Mucosa of rectum (tissue), 2 donors: ENCODE results near the gene EHBP1L1.
A peak's percentile ranks its signal among the peaks of the same experiment; 100 is the strongest.
"Not testable (repeated sequence)": the region's sequence is repeated elsewhere in the genome, so short reads cannot be mapped to it uniquely, and the experiment has no call there.

Experiments used
- H3K27ac ChIP-seq, 2 donors: one replicate each; pipeline ENCODE4 v1.7.0; 2013; ENCODE audit warnings: inconsistent platforms in 2 of 2, low read depth in 2 of 2, low read length in 2 of 2
- H3K27me3 ChIP-seq, 2 donors: one replicate each; pipeline ENCODE4 v1.7.0; 2013; ENCODE audit warnings: low read length in 2 of 2; ENCODE audit not compliant: control insufficient read depth in 2 of 2, insufficient read depth in 2 of 2
- H3K36me3 ChIP-seq, 2 donors: one replicate each; pipeline ENCODE4 v1.7.0; 2013; ENCODE audit warnings: low read length in 2 of 2; ENCODE audit not compliant: control insufficient read depth in 2 of 2, insufficient read depth in 2 of 2
- H3K4me1 ChIP-seq, 2 donors: one replicate each; pipeline ENCODE4 v1.7.0; 2013; ENCODE audit warnings: low read length in 2 of 2, mild to moderate bottlenecking in 1 of 2; ENCODE audit not compliant: control insufficient read depth in 2 of 2, insufficient read depth in 2 of 2
- H3K4me3 ChIP-seq, 2 donors: one replicate each; pipeline ENCODE4 v1.7.0; 2013; ENCODE audit warnings: low read length in 2 of 2
- H3K9ac ChIP-seq, 2 donors: one replicate each; pipeline ENCODE4 v1.7.0; 2013; ENCODE audit warnings: low read length in 2 of 2, low read depth in 1 of 2, mild to moderate bottlenecking in 1 of 2
- H3K9me3 ChIP-seq, 2 donors: one replicate each; pipeline ENCODE4 v1.7.0; 2013; ENCODE audit warnings: low read length in 2 of 2; ENCODE audit not compliant: control insufficient read depth in 2 of 2
- donor health status: healthy.
- donor health status: Normal muscosa, but diverticular disease.

Gene EHBP1L1

GRCh38 chr11:65562020-65562419 is 13.8 kb upstream of the EHBP1L1 start:
- Histone ChIP-seq H3K9ac (no peak overlapping the region), H3K27me3 (no peaks in the 10 kb centered on the region), H3K4me1 (peaks cover 18 to 22% of the 10 kb centered on the region in 2 donors)

GRCh38 chr11:65562788-65563187 is 13.1 kb upstream of the EHBP1L1 start:
- Histone ChIP-seq H3K4me1 (peaks cover 16 to 23% of the 10 kb centered on the region in 2 donors), H3K4me3 (no peak overlapping the region), H3K9ac (no peak overlapping the region), H3K9me3 (no peaks in the 10 kb centered on the region), H3K27me3 (no peaks in the 10 kb centered on the region), H3K36me3 (no peaks in the 10 kb centered on the region), H3K27ac (no peak overlapping the region)

More at GRCh38 chr11:65562020-65562419, 13.8 kb upstream of the EHBP1L1 start:
- H3K27ac ChIP-seq = no peak overlapping the region
- H3K9me3 ChIP-seq = no peaks in the 10 kb centered on the region
- H3K4me3 ChIP-seq = no peak overlapping the region
- H3K36me3 ChIP-seq = no peaks in the 10 kb centered on the region

GRCh38 chr11:65563601-65564000 is 12.3 kb upstream of the EHBP1L1 start:
- Histone ChIP-seq H3K4me3 (no peak overlapping the region), H3K4me1 (peaks cover 17 to 27% of the 10 kb centered on the region in 2 donors), H3K9me3 (no peaks in the 10 kb centered on the region), H3K9ac (no peak overlapping the region), H3K36me3 (peaks cover 0 to 3% of the 10 kb centered on the region in 2 donors), H3K27ac (no peak overlapping the region), H3K27me3 (no peaks in the 10 kb centered on the region)

GRCh38 chr11:65564879-65565559 is 10.8 kb upstream of the EHBP1L1 start:
- Histone ChIP-seq H3K27ac (peak overlapping the region in 1 of 2 donors; percentile 32), H3K4me1 (peaks cover 20 to 26% of the 10 kb centered on the region in 2 donors)
- not testable (repeated sequence) for H3K27me3 ChIP-seq, H3K4me3 ChIP-seq, H3K9ac ChIP-seq, H3K36me3 ChIP-seq, H3K9me3 ChIP-seq

- Histone ChIP-seq H3K4me1 (peaks cover 13 to 22% of the 10 kb centered on the region in 2 donors), H3K9ac (no peak overlapping the region), H3K27me3 (no peaks in the 10 kb centered on the region)
Observed at GRCh38 chr11:65565624-65566453, 10.0 kb upstream of the EHBP1L1 start.

GRCh38 chr11:65569164-65569972 is 6.5 kb upstream of the EHBP1L1 start:
- Histone ChIP-seq H3K9ac (peak overlapping the region; percentile 83 to 92), H3K9me3 (no peaks in the 10 kb centered on the region)

More at GRCh38 chr11:65565624-65566453, 10.0 kb upstream of the EHBP1L1 start:
- Histone ChIP-seq H3K27ac (peak overlapping the region in 1 of 2 donors; percentile 32), H3K36me3 (peaks cover 0 to 3% of the 10 kb centered on the region in 2 donors), H3K9me3 (no peaks in the 10 kb centered on the region), H3K4me3 (no peak overlapping the region)

GRCh38 chr11:65569973-65570918 is 5.6 kb upstream of the EHBP1L1 start, which contains the start of gene ZNRD2:
TSS of gene ZNRD2 (plus strand) at chr11:65570477. CDS start at chr11:65570492, 15 bp downstream.
- Histone ChIP-seq H3K9me3 (no peaks in the 10 kb centered on the region), H3K9ac (peak within 1 kb of the TSS; percentile 83 to 92), H3K36me3 (peaks cover 0 to 3% of the 10 kb centered on the region in 2 donors), H3K4me1 (peaks cover 43 to 53% of the 10 kb centered on the region in 2 donors), H3K27ac (peak within 1 kb of the TSS; percentile 98 to 99), H3K4me3 (peak within 1 kb of the TSS; percentile 90 to 95), H3K27me3 (no peaks in the 10 kb centered on the region)

More at GRCh38 chr11:65569164-65569972, 6.5 kb upstream of the EHBP1L1 start:
- H3K36me3 ChIP-seq = peaks cover 0 to 3% of the 10 kb centered on the region in 2 donors
- H3K4me3 ChIP-seq = peak overlapping the region; percentile 90 to 95
- H3K27me3 ChIP-seq = no peaks in the 10 kb centered on the region
- peaks cover 37 to 46% of the 10 kb centered on the region in 2 donors for H3K4me1 ChIP-seq
- peak overlapping the region; percentile 98 to 99 for H3K27ac ChIP-seq

- Histone ChIP-seq H3K27ac (peak overlapping the region in 1 of 2 donors; percentile 93), H3K36me3 (peaks cover 0 to 3% of the 10 kb centered on the region in 2 donors), H3K4me1 (peaks cover 50 to 60% of the 10 kb centered on the region in 2 donors), H3K27me3 (no peaks in the 10 kb centered on the region), H3K9ac (peak overlapping the region in 1 of 2 donors; percentile 83), H3K4me3 (peak overlapping the region; percentile 90 to 95), H3K9me3 (no peaks in the 10 kb centered on the region)
Observed at GRCh38 chr11:65571420-65571819, 4.4 kb upstream of the EHBP1L1 start.

- Histone ChIP-seq H3K36me3 (peaks cover 0 to 3% of the 10 kb centered on the region in 2 donors), H3K27me3 (no peaks in the 10 kb centered on the region), H3K9ac (peak overlapping the region; percentile 56 to 64), H3K27ac (peak overlapping the region; percentile 67 to 93), H3K9me3 (no peaks in the 10 kb centered on the region), H3K4me3 (peak overlapping the region; percentile 63 to 80), H3K4me1 (peaks cover 55 to 65% of the 10 kb centered on the region in 2 donors)
Observed at GRCh38 chr11:65571940-65572339, 3.9 kb upstream of the EHBP1L1 start.
